Erythroblast (primary cell): Measurements from ENCODE around the gene KATNB1.

ENCODE experiments used
- GATA1 ChIP-seq: IDR thresholded peaks from 2 replicates; pipeline ENCODE4 v1.6.1; 2011; ENCODE audit warnings: low read depth, mild to moderate bottlenecking, control low read depth, low read length, moderate library complexity
- POLR2A ChIP-seq: IDR thresholded peaks from 2 replicates; pipeline ENCODE4 v1.6.1; 2011; ENCODE audit warnings: mild to moderate bottlenecking, low read length

- no peak for TF ChIP-seq POLR2A
- TF ChIP-seq GATA1 = no peak
These were observed 2.9 kb upstream of the KATNB1 start for GRCh38 chr16:57732714-57733113.
